HG03354 (cell line): Measurements from ENCODE around the gene HS2ST1.
"Not testable (repeated sequence)": the region's sequence is repeated elsewhere in the genome, so short reads cannot be mapped to it uniquely, and the experiment has no call there.

Source experiments
- ATAC-seq: cut with Tn5 transposase; IDR thresholded peaks from one replicate; pipeline ENCODE4 v1.9.1; 2021; ENCODE audit warnings: mild to moderate bottlenecking; ENCODE audit not compliant: unreplicated experiment, poor library complexity, severe bottlenecking

Gene HS2ST1

DNA sequence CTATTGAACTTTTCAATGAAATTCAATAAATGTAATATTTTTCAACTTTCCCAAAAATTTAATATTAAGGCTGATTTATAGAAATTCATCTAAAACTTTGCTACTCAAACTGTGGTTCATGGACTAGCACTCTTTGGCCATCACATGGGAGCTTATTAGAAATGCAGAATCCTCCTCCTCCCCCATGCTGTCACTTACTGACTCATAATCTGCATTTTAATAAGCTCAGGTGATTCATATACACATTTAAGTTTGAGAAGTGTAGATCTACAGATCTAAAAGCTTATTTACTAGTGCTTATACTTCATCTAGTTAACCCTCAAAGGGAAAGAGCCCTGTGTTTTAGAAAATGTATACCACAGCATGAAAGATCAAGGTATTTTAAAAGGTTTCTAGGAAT, 84.3 kb downstream of the HS2ST1 start:
- ATAC-seq, result no peak

GRCh38 chr1:87000460-87000859, 86.0 kb downstream of the HS2ST1 start:
- no peak for ATAC-seq

DNA sequence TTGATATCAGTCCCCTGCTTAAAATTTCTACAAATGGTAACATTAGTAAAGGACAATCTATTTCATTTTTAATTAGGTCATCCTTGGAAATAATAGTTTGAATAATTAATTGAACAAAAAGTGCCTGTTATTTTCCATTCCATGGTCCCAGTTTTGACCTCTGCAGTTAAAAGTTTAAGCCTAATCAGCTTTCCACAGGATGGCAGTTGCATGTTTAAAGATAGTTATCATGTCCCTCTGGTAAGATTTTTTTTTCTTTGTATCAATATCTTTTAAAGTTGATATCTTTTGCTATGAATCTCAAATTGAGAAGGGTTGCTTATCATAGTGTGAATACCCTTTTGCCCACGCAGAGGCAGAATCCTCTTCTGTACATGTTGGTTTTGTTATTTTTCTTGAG, 90.4 kb downstream of the HS2ST1 start:
- ATAC-seq, result no peak

- peak; percentile 65 for ATAC-seq
These were observed 92.9 kb downstream of the HS2ST1 start for GRCh38 chr1:87007323-87007722.

- not testable (repeated sequence) for ATAC-seq
These were observed 99.0 kb downstream of the HS2ST1 start for GRCh38 chr1:87013385-87013784.

DNA sequence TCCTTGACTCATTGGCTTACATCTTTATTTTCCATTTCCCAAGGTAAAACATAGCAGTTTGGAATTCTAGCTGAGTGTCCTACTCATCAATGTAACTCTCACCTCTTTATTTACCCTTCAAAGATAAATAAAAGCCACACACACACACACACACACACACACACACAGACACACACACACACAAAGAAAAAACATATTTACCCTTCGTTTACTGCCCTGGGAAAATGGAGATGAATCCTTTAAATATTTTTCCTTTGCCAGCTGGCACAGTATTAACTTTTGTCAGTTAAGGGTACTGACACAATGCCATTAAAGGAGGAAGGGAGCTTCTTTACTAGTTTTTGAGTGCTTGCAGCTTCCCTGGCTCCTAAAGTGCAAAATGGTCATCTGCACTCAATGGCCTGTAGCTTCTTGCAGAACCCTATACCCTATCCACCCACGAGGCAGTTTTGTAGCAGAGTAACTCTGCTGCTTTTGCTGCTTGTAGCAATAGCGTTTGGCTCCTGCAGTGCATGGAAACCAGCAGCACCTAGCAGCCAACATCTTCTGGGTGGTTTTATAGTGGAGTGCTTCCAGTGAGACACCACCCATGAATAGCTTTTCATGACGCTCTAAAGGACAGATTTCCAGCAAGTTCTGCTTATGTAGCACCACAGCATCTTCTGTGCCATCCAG, 103.7 kb downstream of the HS2ST1 start:
- no peak for ATAC-seq

GRCh38 chr1:87023326-87023725, 108.9 kb downstream of the HS2ST1 start:
- ATAC-seq, result no peak

DNA sequence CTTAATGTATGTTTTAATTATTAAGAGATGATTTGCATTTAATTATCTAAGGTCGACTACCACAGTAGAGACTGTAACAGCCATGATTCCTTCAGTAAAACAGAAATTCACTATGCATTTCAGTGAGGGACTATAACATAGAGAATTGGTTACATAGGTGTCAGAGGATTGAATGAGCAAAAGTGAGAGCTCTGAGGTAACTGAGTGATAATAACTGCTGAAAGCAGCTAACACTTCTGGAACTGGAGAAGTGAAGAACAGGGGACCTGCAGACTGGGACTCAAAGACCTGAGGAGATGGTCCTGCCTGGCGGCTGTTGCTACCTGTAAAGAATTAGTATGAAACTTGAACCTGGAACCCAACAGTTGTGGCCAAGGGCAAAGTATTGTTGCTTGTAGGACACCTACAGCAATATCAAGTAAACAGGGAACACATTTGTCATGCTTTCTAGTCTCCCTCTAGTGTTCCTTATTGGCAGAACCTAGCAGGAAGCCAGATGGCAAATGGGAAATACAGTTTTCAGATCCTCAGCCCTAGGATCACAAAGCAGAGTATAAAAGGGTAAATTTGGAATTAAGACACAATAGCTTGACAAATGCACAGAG, 110.6 kb downstream of the HS2ST1 start:
- ATAC-seq, result peak; percentile 58

DNA sequence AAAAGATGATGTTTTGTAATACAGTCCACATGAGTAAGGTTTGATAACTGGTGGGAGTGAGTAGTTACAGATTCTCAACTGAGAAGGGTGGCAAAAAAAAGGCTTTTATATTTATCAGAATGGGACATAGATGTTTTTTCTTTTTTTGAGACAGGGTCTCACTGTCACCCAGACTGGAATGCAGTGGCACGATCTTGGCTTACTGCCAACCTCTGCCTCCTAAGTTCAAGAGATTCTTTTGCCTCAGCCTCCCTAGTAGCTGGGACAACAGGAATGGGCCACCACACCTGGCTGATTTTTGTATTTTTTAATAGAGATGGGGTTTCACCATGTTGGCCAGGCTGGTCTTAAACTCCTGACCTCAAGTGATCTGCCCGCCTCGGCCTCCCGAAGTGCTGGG, 113.1 kb downstream of the HS2ST1 start:
- not testable (repeated sequence) for ATAC-seq

GRCh38 chr1:87028576-87028975, 114.1 kb downstream of the HS2ST1 start:
- no peak for ATAC-seq

DNA sequence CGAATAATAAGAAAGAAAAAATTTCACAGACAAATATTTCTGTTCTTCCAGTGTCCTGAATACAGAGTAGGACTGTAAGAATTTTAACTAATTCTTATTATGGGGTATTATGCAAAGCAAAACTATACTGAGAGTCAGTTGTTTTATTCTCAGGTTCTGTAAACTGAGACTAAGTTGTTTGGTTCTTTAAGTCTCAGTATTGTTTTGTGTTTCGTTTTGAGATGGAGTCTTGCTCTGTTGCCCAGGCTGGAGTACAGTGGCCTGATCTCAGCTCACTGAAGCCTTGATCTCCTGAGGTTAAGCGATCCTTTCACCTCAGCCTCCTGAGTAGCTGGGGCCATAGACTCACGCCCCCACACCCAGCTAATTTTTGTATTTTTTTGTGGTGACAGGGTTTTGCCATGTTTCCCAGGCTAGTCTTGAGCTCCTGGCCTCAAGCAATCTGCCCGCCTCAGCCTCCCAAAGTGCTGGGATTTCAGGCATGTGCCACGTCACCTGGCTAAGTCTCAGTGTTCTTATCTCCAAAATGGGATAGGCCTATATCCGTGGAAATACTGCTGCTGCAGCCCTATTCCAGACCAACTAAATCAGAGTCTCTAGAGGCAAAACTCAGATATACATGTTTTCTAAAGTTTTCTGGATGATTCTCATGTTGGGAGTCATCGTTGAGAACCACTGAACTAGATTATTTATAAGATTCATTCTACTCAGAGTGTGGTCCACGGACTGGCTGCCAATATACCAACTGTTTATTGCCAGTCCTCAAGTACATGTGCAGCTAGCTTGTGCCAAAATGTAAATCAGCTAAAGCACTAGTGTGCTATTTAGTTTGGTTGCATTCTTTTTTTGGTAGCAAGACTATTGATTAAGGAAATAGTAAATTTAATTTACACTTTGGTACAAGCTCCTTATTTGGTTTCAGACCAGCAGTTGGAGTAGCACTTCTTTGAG, 116.6 kb downstream of the HS2ST1 start:
- peak; percentile 95 for ATAC-seq

- no peak for ATAC-seq
These were observed 119.9 kb downstream of the HS2ST1 start for GRCh38 chr1:87034351-87034750.

DNA sequence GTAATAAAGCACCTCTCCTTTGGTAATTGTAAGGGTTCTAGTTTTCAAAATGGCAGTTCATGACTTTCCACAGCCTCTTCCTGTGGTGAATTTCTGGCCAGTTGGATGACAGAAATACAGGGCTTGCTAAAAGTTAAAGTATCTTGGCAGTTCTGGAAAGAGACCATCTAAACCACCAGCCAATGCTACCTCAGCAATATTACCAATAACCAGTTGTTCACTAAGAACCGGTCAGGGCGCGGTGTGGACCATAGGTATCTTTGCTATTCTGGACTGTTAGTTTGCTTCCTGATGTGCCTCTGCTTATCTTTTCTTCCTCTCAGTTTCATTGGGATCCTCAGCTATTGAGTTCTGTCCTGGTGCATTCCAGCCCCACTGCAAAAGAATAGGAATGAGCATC, 124.7 kb downstream of the HS2ST1 start:
- no peak for ATAC-seq

- no peak for ATAC-seq
These were observed 127.8 kb downstream of the HS2ST1 start for GRCh38 chr1:87042111-87042811.

- peak; percentile 56 for ATAC-seq
These were observed 130.0 kb downstream of the HS2ST1 start for GRCh38 chr1:87044424-87044823.

DNA sequence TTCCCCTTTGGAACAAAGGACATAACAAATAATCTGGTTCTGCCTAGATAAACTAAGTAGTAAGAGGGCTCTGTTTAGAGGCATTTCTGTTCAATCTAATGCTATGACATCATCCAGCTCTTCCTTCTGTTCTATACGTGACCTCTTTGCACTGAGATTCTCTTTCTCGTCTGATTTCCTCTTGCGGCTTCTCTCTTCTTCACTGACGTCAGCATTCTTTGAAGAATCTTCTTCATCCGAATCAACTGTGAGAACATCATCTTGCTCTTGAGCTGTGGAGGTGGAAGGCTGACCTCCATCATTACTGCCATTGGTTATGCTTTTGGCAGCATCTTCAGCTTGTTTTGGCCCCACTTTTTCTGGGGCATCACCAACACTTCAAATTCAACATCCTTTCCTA, 130.4 kb downstream of the HS2ST1 start:
- peak; percentile 69 for ATAC-seq

DNA sequence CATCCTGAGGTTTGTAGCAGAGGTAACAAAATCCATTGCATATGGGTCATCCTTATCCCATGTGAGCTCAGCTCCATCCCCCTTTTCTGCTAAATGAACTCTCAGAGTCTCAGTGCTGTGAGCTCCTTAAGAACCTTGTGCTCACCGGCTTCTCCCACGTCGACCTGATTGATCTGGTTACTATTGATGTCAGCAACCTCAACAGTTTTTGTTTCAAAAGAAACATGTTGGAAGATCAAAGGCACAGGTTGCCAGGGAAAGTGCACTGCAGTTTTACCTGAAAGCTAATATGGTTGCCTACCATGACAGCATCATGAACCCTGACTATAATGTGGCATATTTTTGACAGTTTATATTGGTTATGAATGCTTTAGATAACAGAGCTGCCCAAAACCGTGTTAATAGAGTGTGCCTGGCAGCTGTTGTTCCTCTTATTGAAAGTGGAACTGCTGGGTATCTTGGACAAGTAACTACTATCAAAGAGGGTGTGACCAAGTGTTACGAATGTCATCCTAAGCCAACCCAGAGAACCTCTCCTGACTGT, 131.4 kb downstream of the HS2ST1 start:
- peak; percentile 47 for ATAC-seq

DNA sequence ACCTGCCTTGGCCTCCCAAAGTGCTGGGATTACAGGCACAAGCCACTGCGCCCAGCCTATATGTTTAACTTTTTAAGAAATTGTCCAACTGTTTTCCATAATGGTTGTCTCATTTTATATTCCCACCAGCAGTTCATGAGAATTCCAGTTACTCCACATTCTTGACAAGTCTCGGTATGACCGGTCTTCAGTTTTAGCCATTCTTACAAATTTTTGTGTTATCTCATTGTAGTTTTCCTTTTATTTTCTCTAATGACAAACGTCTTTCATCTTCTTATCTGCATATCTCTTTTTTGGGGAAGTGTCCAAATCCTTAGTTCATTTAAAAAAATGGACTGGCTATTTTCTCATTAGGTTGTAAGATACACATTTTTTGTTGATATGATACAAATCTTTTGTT, 132.5 kb downstream of the HS2ST1 start:
- no peak for ATAC-seq

DNA sequence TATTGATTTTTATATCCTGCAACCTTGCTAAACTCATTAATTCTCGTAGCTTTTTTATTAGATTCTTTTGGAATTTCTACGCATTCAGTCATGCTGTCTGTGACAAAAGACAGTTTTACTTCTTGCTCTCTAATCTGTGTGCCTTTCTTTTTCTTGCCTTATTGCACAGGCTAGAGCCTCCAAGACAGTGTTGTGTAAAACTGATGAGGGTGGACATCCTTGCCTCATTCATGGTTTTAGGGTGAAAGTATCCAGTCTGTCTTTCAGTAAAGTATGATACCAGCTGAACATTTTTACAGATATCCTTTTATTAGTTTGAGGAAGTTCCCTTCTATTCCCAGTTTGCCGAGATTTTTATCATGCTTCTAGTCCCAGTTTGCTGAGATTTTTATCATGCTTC, 133.8 kb downstream of the HS2ST1 start:
- no peak for ATAC-seq

DNA sequence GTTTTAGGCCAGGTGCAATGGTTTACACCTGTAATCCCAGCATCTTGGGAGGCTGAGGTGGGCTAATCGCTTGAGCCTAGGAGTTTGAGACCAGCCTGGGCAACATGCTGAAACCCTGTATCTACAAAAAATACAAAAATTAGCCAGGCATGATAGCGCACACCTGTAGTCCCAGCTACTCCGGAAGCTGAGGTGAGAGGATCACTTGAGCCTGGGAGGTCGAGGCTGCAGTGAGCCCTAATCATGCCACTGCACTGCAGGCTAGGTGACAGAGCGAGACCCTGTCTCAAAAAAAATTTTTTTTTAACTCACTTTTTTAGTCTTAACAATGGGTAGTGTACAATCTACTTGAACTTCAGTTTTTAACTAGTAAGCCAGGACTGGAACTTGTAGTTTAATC, 137.5 kb downstream of the HS2ST1 start:
- no peak for ATAC-seq
